Sigmoid colon (tissue), 7 donors: ENCODE measurements around the gene AACS. TPM values are rescaled to one million over a fixed set of nuclear protein-coding genes. Genes with fewer than 3 reads are reported as not detected.

Experiments used
- DNase-seq: peaks from one replicate; pipeline ENCODE4 v3.0.0-alpha.2; 2019
- H3K27ac ChIP-seq, 4 donors: fragments of 200-600 bp; sonication (generic); one replicate each; pipeline ENCODE4 v1.5.1; 2016 to 2019; ENCODE audit warnings: mild to moderate bottlenecking in 1 of 4
- H3K27me3 ChIP-seq, 3 donors: fragments of 200-600 bp; sonication (generic); one replicate each; pipeline ENCODE4 v1.5.1; 2019; ENCODE audit warnings: mild to moderate bottlenecking in 1 of 3
- H3K36me3 ChIP-seq, 4 donors: fragments of 200-600 bp; sonication (generic); one replicate each; pipeline ENCODE4 v1.5.1; 2016 to 2019
- H3K4me1 ChIP-seq, 4 donors: fragments of 200-600 bp; sonication (generic); one replicate each; pipeline ENCODE4 v1.5.1; 2017 to 2019
- H3K4me3 ChIP-seq, 4 donors: fragments of 200-600 bp; sonication (generic); one replicate each; pipeline ENCODE4 v1.5.1; 2017 to 2019; ENCODE audit warnings: mild to moderate bottlenecking in 2 of 4, moderate library complexity in 1 of 4
- H3K9me3 ChIP-seq, 4 donors: fragments of 200-600 bp in 3 of 4; sonication (generic) in 3 of 4; one replicate each; pipeline versions ENCODE4 v1.5.1 to v1.6.1; 2013 to 2019
- EP300 ChIP-seq, 4 donors: sonication (generic); formaldehyde crosslinking; IDR thresholded peaks; one replicate each; pipeline ENCODE4 v1.6.1; 2017; ENCODE audit warnings: antibody characterized with exemption in 4 of 4
- POLR2A ChIP-seq, 2 donors: fragments of 450-650 bp; IDR thresholded peaks; one replicate each; pipeline ENCODE4 v1.6.1; 2016; ENCODE audit warnings: antibody characterized with exemption in 2 of 2, mild to moderate bottlenecking in 2 of 2, moderate library complexity in 2 of 2
- POLR2AphosphoS5 ChIP-seq, 4 donors: sonication (generic); formaldehyde crosslinking; IDR thresholded peaks; one replicate each; pipeline ENCODE4 v1.6.1; 2017; ENCODE audit warnings: antibody characterized with exemption in 4 of 4
- WGBS, 2 donors: extraction: QIAGEN DNeasy Blood & Tissue Kit; methylation state at CpG; one replicate each; pipeline ENCODE4 v1.1.7; 2013; 5-methylcytosine and 5-hydroxymethylcytosine counted together
- intact Hi-C: fragments of 100-400 bp; cut with DNase I; formaldehyde crosslinking; loops from one replicate; pipeline ENCODE4 v1.15.1; 2023
- polyA plus RNA-seq, 3 donors: library from polyadenylated mRNA; stranded (reverse); fragments of 200-250 nt; gene quantifications; one replicate each; pipeline ENCODE4 v1.2.3, GENCODE V29; 2013
- total RNA-seq, 4 donors: library from RNA; depleted of rRNA; stranded (reverse); fragments of >200 nt; gene quantifications; one replicate each; pipeline ENCODE4 v1.1.0, GENCODE V29; 2016
- TF ChIP-seq, protein P1 (sequence below), 4 experiments: fragments of 450-650 bp in 3 of 4; fragments of 200-600 bp in 1 of 4; IDR thresholded peaks; one replicate each; pipeline ENCODE4 v1.5.1; 2016 to 2019; ENCODE audit warnings: antibody characterized with exemption in 4 of 4, mild to moderate bottlenecking in 3 of 4, moderate library complexity in 2 of 4
- donor health status: healthy with polysubstance abuse.
- donor health status: Bipolar disorder and iron deficiency.
- donor health status: healthy.

The AACS gene
- total and polyA plus RNA-seq, 7 donors = 8.1 to 38.0 (median 12.7) TPM

- intact Hi-C loops = no loop called here
- peaks cover 6 to 60% (median 23%) of the 10 kb centered on the region in 4 donors for H3K36me3 ChIP-seq
Observed at GRCh38 chr12:125089626-125090025, 24.4 kb downstream of the AACS start.

GRCh38 chr12:125090437-125090836, 25.2 kb downstream of the AACS start:
- H3K4me3 ChIP-seq = no peak overlapping the region

More at GRCh38 chr12:125089626-125090025, 24.4 kb downstream of the AACS start:
- WGBS, 2 donors = 96 to 99% methylated on average over 1 of the region's 1 CpG
- H3K4me3 ChIP-seq = no peak overlapping the region
- no peak for DNase-seq
- H3K4me1 ChIP-seq = no peaks in the 10 kb centered on the region
- H3K9me3 ChIP-seq = no peaks in the 10 kb centered on the region
- H3K27ac ChIP-seq = no peak overlapping the region
- H3K27me3 ChIP-seq = no peaks in the 10 kb centered on the region
- TF ChIP-seq POLR2AphosphoS5 (IDR thresholded peaks at IDR 0.05) (no peak), EP300 (IDR thresholded peaks at IDR 0.05) (no peak), POLR2A (IDR thresholded peaks at IDR 0.05) (no peak)
- TF ChIP-seq, protein P1, sequence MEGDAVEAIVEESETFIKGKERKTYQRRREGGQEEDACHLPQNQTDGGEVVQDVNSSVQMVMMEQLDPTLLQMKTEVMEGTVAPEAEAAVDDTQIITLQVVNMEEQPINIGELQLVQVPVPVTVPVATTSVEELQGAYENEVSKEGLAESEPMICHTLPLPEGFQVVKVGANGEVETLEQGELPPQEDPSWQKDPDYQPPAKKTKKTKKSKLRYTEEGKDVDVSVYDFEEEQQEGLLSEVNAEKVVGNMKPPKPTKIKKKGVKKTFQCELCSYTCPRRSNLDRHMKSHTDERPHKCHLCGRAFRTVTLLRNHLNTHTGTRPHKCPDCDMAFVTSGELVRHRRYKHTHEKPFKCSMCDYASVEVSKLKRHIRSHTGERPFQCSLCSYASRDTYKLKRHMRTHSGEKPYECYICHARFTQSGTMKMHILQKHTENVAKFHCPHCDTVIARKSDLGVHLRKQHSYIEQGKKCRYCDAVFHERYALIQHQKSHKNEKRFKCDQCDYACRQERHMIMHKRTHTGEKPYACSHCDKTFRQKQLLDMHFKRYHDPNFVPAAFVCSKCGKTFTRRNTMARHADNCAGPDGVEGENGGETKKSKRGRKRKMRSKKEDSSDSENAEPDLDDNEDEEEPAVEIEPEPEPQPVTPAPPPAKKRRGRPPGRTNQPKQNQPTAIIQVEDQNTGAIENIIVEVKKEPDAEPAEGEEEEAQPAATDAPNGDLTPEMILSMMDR (IDR thresholded peaks at IDR 0.05) = no peak

GRCh38 chr12:125091401-125091800, 26.2 kb downstream of the AACS start:
- intact Hi-C loops = no loop called here
- Histone ChIP-seq H3K36me3 (peaks cover 6 to 45% (median 16%) of the 10 kb centered on the region in 4 donors), H3K9me3 (no peaks in the 10 kb centered on the region), H3K4me1 (no peaks in the 10 kb centered on the region), H3K27ac (no peak overlapping the region), H3K4me3 (no peak overlapping the region), H3K27me3 (no peaks in the 10 kb centered on the region)
- TF ChIP-seq, protein P1 (IDR thresholded peaks at IDR 0.05) = no peak
- TF ChIP-seq POLR2A (IDR thresholded peaks at IDR 0.05) (no peak), POLR2AphosphoS5 (IDR thresholded peaks at IDR 0.05) (no peak), EP300 (IDR thresholded peaks at IDR 0.05) (no peak)
- DNase-seq = no peak
- WGBS, 2 donors = 97% methylated on average over 18 of the region's 18 CpGs

More at GRCh38 chr12:125090437-125090836, 25.2 kb downstream of the AACS start:
- no peaks in the 10 kb centered on the region for H3K9me3 ChIP-seq
- no peaks in the 10 kb centered on the region for H3K27me3 ChIP-seq
- H3K36me3 ChIP-seq = peaks cover 6 to 55% (median 17%) of the 10 kb centered on the region in 4 donors
- H3K4me1 ChIP-seq = no peaks in the 10 kb centered on the region
- TF ChIP-seq, protein P1 (IDR thresholded peaks at IDR 0.05) = no peak
- no peak for TF ChIP-seq POLR2AphosphoS5 (IDR thresholded peaks at IDR 0.05)
- TF ChIP-seq EP300 (IDR thresholded peaks at IDR 0.05) = no peak
- TF ChIP-seq POLR2A (IDR thresholded peaks at IDR 0.05) = no peak
- intact Hi-C loops = no loop called here
- DNase-seq = no peak
- 96% methylated on average over 3 of the region's 3 CpGs for WGBS, 2 donors
- H3K27ac ChIP-seq = no peak overlapping the region

DNA sequence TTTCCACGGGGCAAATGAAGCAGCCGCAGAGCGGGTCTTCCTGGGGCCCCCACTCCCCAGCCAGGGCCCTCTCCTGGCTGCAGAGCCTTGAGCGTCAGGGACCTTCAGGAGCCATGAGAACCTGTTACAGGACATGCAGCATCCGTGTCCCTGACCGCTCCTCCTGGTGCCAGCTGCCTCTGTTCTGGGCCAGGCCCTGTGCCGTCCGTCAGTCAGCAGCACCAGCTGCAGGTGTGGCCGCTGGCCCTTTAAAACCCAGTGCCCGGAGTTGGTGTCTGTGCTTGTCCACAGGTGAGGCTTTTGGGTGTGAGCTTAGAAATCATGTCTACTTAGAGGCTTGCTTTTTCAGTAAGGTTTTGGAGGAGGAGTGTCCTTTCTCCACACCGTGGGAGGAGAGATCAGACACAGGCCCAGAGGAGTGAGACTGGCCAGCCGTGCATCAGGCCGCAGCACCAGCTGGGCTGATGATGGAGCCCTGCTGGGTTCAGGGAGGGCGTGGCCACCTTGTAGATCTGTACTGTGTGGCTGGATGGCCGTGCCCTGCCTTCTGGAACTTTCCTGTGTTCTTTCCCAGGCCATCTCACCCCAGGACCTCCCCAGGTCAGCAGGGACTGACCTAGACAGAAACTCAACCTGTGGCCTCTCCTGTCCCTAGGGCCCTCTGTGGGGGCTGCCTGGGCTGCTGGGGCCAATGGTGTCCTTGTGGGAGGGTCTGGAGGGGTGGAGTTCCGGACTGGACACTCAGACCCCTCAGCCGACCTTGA, 27.1 kb downstream of the AACS start:
- WGBS, 2 donors = 45 to 77% methylated on average over 17 of the region's 17 CpGs
- TF ChIP-seq POLR2AphosphoS5 (IDR thresholded peaks at IDR 0.05) (no peak), EP300 (IDR thresholded peaks at IDR 0.05) (no peak), POLR2A (IDR thresholded peaks at IDR 0.05) (no peak)
- TF ChIP-seq, protein P1 (IDR thresholded peaks at IDR 0.05) = no peak
- Histone ChIP-seq H3K27ac (no peak overlapping the region), H3K9me3 (no peaks in the 10 kb centered on the region), H3K4me3 (no peak overlapping the region), H3K4me1 (no peaks in the 10 kb centered on the region), H3K36me3 (peaks cover 6 to 36% (median 13%) of the 10 kb centered on the region in 4 donors), H3K27me3 (no peaks in the 10 kb centered on the region)
- intact Hi-C loops = no loop called here
- DNase-seq = no peak
